HepG2 (cell line): ENCODE results near the gene NOL4L. TPM values are rescaled to one million over a fixed set of nuclear protein-coding genes. Genes with fewer than 3 reads are reported as not detected.

Experiments
- ATAC-seq: fragments of 200-7000 bp; cut with Tn5 transposase; 3 replicates; pipeline ENCODE4 v1.9.1; 2020; ENCODE audit warnings: mild to moderate bottlenecking, moderate library complexity
- BruUV-seq: library from RNA; stranded (reverse); fragments of 400-500 nt; replicated peaks from 2 replicates; lab custom pipeline; 2021; lab: Mats Ljungman, UMichigan
- CTCF ChIA-PET: fragments of 300-600 bp; formaldehyde crosslinking; extraction: SDS; loops from one replicate; lab custom pipeline; 2021; ENCODE audit warnings: low total read pairs, inconsistent platforms, low intra/inter-chr PET ratio; lab: Yijun Ruan, JAX
- POLR2A ChIA-PET: fragments of 350-600 bp; sonication (Branson Sonifier 250); formaldehyde crosslinking; loops from one replicate; lab custom pipeline; 2020; ENCODE audit warnings: antibody characterized with exemption, inconsistent platforms; lab: Yijun Ruan, JAX
- DNase-seq: peaks from one replicate; pipeline ENCODE4 v3.0.0-alpha.2; 2015; ENCODE audit warnings: low spot score
- FAIRE-seq: peaks from 3 replicates; lab custom pipeline; 2011; peaks lifted over from hg19 to GRCh38; lab: Jason Lieb, UNC
- H2AFZ ChIP-seq: one replicate; pipeline ENCODE4 v1.6.1; 2011; ENCODE audit warnings: low read length, inconsistent platforms
- H3K27ac ChIP-seq: fragments of 300-600 bp; 3 replicates; pipeline ENCODE4 v1.8.0; 2011; ENCODE audit warnings: mixed run types, mild to moderate bottlenecking, mixed read lengths, low read length, inconsistent platforms; ENCODE audit not compliant: insufficient read depth; ENCODE audit errors: extremely low read length
- H3K27me3 ChIP-seq, 2 experiments: fragments of 200-600 bp in 1 of 2; 2 replicates in 1 of 2; 3 replicates in 1 of 2; pipeline versions ENCODE4 v1.6.0 to v1.8.0; 2011; ENCODE audit warnings: low read length in 2 of 2, mild to moderate bottlenecking in 2 of 2, moderate library complexity in 2 of 2, inconsistent platforms in 1 of 2; ENCODE audit not compliant: insufficient read depth in 2 of 2, control insufficient read depth in 1 of 2
- H3K36me3 ChIP-seq, 2 experiments: fragments of 200-600 bp in 1 of 2; replicated peaks in 1 of 2; 2 replicates in 1 of 2; 3 replicates in 1 of 2; pipeline versions ENCODE4 v1.5.1 to v1.8.0; 2011; ENCODE audit warnings: low read length in 2 of 2, inconsistent platforms in 1 of 2; ENCODE audit not compliant: insufficient read depth in 2 of 2, control insufficient read depth in 1 of 2
- H3K4me1 ChIP-seq: 2 replicates; pipeline ENCODE4 v1.5.1; 2012; ENCODE audit warnings: low read length, inconsistent platforms; ENCODE audit not compliant: insufficient read depth
- H3K4me2 ChIP-seq: 2 replicates; pipeline ENCODE4 v1.6.0; 2011; ENCODE audit warnings: low read depth, low read length, inconsistent platforms
- H3K4me3 ChIP-seq, 3 experiments: fragments of 200-600 bp in 1 of 3; sonication (generic), shearing (Covaris generic) in 1 of 3; replicated peaks in 1 of 3; 2 replicates each; pipeline ENCODE4 v1.5.1; 2011 to 2016; ENCODE audit warnings: low read length in 3 of 3, inconsistent platforms in 2 of 3, low read depth in 2 of 3, mild to moderate bottlenecking in 2 of 3, control low read depth in 1 of 3, mixed read lengths in 1 of 3; ENCODE audit not compliant: insufficient read depth in 1 of 3
- H3K79me2 ChIP-seq: one replicate; pipeline ENCODE4 v1.6.1; 2011; ENCODE audit warnings: low read length, inconsistent platforms; ENCODE audit not compliant: insufficient read depth
- H3K9ac ChIP-seq: 2 replicates; pipeline ENCODE4 v1.6.0; 2011; ENCODE audit warnings: mild to moderate bottlenecking, low read depth, low read length, inconsistent platforms; ENCODE audit not compliant: insufficient read depth
- H3K9me3 ChIP-seq: 2 replicates; pipeline ENCODE4 v1.5.1; 2012; ENCODE audit warnings: mild to moderate bottlenecking, low read length
- H4K20me1 ChIP-seq: 2 replicates; pipeline ENCODE4 v1.6.0; 2011; ENCODE audit warnings: inconsistent platforms, mild to moderate bottlenecking, low read length, moderate library complexity; ENCODE audit not compliant: insufficient read depth
- FOXO4 ChIP-seq: sonication (generic); formaldehyde crosslinking; conservative IDR thresholded peaks from 2 replicates; pipeline ENCODE4 v1.8.1; 2023; ENCODE audit warnings: missing genetic modification reagents
- KDM1A ChIP-seq: IDR thresholded peaks from 2 replicates; pipeline ENCODE4 v1.6.1; 2016; ENCODE audit warnings: missing compliant biosample characterization
- SRSF9 ChIP-seq: fragments of 200-400 bp; formaldehyde crosslinking; IDR thresholded peaks from 2 replicates; pipeline ENCODE4 v1.6.1; 2018; ENCODE audit warnings: borderline replicate concordance, mild to moderate bottlenecking, low read depth, low read length; ENCODE audit not compliant: insufficient read depth, poor library complexity, severe bottlenecking
- ZMYM3 ChIP-seq: sonication (generic); formaldehyde crosslinking; IDR thresholded peaks from 2 replicates; pipeline ENCODE4 v1.5.1; 2020; ENCODE audit warnings: mild to moderate bottlenecking, missing genetic modification reagents
- ZNF121 ChIP-seq: sonication (generic); formaldehyde crosslinking; IDR thresholded peaks from 2 replicates; pipeline ENCODE4 v1.5.0; 2020; ENCODE audit warnings: mild to moderate bottlenecking, missing genetic modification reagents
- ZNF274 ChIP-seq: sonication (generic); formaldehyde crosslinking; IDR thresholded peaks from 2 replicates; pipeline ENCODE4 v1.5.1; 2020; ENCODE audit warnings: mild to moderate bottlenecking, missing genetic modification reagents
- ZNF577 ChIP-seq: sonication (generic); formaldehyde crosslinking; IDR thresholded peaks from 2 replicates; pipeline ENCODE4 v1.4.0; 2020; ENCODE audit warnings: mild to moderate bottlenecking, low read depth, missing genetic modification reagents, borderline replicate concordance
- WGBS: methylation state at CpG from one replicate; pipeline ENCODE4 v1.1.6; 2017; ENCODE audit warnings: low lambda C conversion rate; 5-methylcytosine and 5-hydroxymethylcytosine counted together
- in situ Hi-C: cut with HindIII; loops from 2 replicates; pipeline ENCODE4 v1.10.0; 2017; ENCODE audit warnings: low pct_unique_long_range_greater_than_20kb; ENCODE audit not compliant: extremely low pct_ligation_motif_present
- intact Hi-C: fragments of 100-400 bp; cut with micrococcal nuclease; formaldehyde crosslinking; loops from one replicate; pipeline ENCODE4 v1.10.0; 2022; ENCODE audit not compliant: unreplicated experiment
- polyA plus RNA-seq, 8 experiments: library from polyadenylated mRNA; depleted of rRNA in 3 of 8; stranded (reverse) in 7 of 8; unstranded in 1 of 8; fragments of >200 nt; fragmentation: Illumina TruSeq in 4 of 8; extraction: Trizol in 4 of 8; gene quantifications; 2 replicates each; pipeline versions ENCODE4 v1.2.1 to v1.2.3, GENCODE V29; 2011 to 2016; ENCODE audit warnings: low read depth in 4 of 8, missing spikeins in 1 of 8, mixed read lengths in 1 of 8; ENCODE audit not compliant: insufficient read depth in 1 of 8
- total RNA-seq, 5 experiments: library from RNA; depleted of rRNA; stranded (reverse); fragments of >200 nt; fragmentation: Illumina TruSeq; extraction: Trizol; gene quantifications; 2 replicates each; pipeline ENCODE4 v1.2.3, GENCODE V29; 2016; ENCODE audit warnings: low read depth in 1 of 5
- TF ChIP-seq, protein P1 (sequence below): sonication (generic); formaldehyde crosslinking; IDR thresholded peaks from 2 replicates; pipeline ENCODE4 v1.4.0; 2020; ENCODE audit warnings: missing genetic modification reagents

The NOL4L gene
- total and polyA plus RNA-seq, 2 of the 13 experiments (the other 11 are each of a cell fraction or from before 2014, with no cell fraction given): 16.6 to 35.4 TPM

DNA sequence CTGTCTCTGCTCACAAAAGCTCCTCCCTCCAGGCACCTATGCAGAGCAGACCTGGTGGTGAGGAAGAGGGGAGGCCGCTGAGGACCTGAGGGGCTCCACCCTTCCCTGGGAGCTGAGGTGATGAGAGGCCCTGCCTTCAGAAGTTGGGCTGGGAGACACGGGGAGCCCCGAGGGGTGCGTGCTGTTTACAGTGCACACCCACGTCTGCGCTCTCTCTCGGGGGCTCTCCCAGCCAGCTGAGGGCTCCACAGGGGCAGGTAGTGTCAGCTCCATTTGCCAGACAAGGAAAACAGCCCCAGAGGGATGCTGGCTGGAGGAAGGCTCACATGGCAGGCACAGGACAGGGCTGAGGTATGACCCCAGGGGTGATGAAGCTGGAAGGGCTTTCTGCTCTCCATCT is 13.5 kb upstream of the NOL4L start (continued):
- TF ChIP-seq, protein P1, sequence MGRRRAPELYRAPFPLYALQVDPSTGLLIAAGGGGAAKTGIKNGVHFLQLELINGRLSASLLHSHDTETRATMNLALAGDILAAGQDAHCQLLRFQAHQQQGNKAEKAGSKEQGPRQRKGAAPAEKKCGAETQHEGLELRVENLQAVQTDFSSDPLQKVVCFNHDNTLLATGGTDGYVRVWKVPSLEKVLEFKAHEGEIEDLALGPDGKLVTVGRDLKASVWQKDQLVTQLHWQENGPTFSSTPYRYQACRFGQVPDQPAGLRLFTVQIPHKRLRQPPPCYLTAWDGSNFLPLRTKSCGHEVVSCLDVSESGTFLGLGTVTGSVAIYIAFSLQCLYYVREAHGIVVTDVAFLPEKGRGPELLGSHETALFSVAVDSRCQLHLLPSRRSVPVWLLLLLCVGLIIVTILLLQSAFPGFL: no peak
- TF ChIP-seq ZNF577 (CRISPR knock-in tag) (no peak), SRSF9 (no peak)

- WGBS: 26% methylated on average over 7 of the region's 7 CpGs
- POLR2A ChIA-PET: no interaction called here
- Histone ChIP-seq H3K9me3 (no peaks in the 10 kb centered on the region), H3K27ac (no peak overlapping the region), H3K36me3 (no peaks in the 10 kb centered on the region), H3K4me1 (peaks cover 8% of the 10 kb centered on the region), H4K20me1 (no peaks in the 10 kb centered on the region), H3K4me3 (no peak overlapping the region), H3K79me2 (no peaks in the 10 kb centered on the region), H3K9ac (no peak overlapping the region)
- CTCF ChIA-PET: no interaction called here
- no TSS peak for BruUV-seq
- intact Hi-C loops: no loop called here
- TF ChIP-seq ZMYM3 (CRISPR knock-in tag) (peak; percentile 79), ZNF274 (CRISPR knock-in tag) (no peak), ZNF121 (CRISPR knock-in tag) (peak; percentile 59; the same call in 1 of the 2 replicates), KDM1A (peak; percentile 34; the same call in 1 of the 2 replicates), FOXO4 (CRISPR knock-in tag) (0 out of 2 replicates have a peak, but pooled peaks have one; percentile 12)
- TF ChIP-seq, all 625 proteins: peak for 4
- in situ Hi-C loops: no loop called here
- FAIRE-seq: no peak
- H2AFZ ChIP-seq: no peak overlapping the region
- peaks cover 23 to 66% of the 10 kb centered on the region in 2 experiments for H3K27me3 ChIP-seq
- no peak for DNase-seq
- H3K4me2 ChIP-seq: no peak overlapping the region
- ATAC-seq: no peak
These were observed 12.6 kb upstream of the NOL4L start for GRCh38 chr20:32597714-32598113.
